K562 (cell line): Measurements from ENCODE around the gene ERF. TPM values are rescaled to one million over a fixed set of nuclear protein-coding genes. Genes with fewer than 3 reads are reported as not detected.
A peak's percentile ranks its signal among the peaks of the same experiment; 100 is the strongest.

Experiments used
- CREB1 ChIP-seq, 2 experiments: sonication (generic) in 1 of 2; formaldehyde crosslinking in 1 of 2; IDR thresholded peaks; 2 replicates each; pipeline versions ENCODE4 v1.6.1 to v1.8.0; 2012 to 2022; ENCODE audit warnings: inconsistent platforms in 1 of 2, mild to moderate bottlenecking in 1 of 2, missing genetic modification reagents in 1 of 2, moderate library complexity in 1 of 2
- ETV1 ChIP-seq: fragments of 450-650 bp; conservative IDR thresholded peaks from 2 replicates; pipeline ENCODE4 v1.6.1; 2016; ENCODE audit warnings: missing genetic modification characterization, control low read depth, low read depth, missing compliant biosample characterization
- FUS ChIP-seq: fragments of 200-400 bp; formaldehyde crosslinking; optimal IDR thresholded peaks from 2 replicates; pipeline ENCODE3; 2017; ENCODE audit warnings: low read depth, low read length
- KAT7 ChIP-seq: sonication (generic); formaldehyde crosslinking; IDR thresholded peaks from 2 replicates; pipeline ENCODE4 v1.8.0; 2022; ENCODE audit warnings: missing genetic modification reagents, mild to moderate bottlenecking, borderline replicate concordance
- PCBP2 ChIP-seq: fragments of 200-400 bp; formaldehyde crosslinking; IDR thresholded peaks from 2 replicates; pipeline ENCODE4 v1.6.1; 2018; ENCODE audit warnings: low read length, low read depth, mild to moderate bottlenecking, moderate library complexity; ENCODE audit not compliant: poor library complexity, severe bottlenecking
- SAP30 ChIP-seq: fragments of 200-600 bp; sonication (generic); IDR thresholded peaks from 2 replicates; pipeline ENCODE4 v1.6.1; 2012; ENCODE audit warnings: borderline replicate concordance, low read depth, mild to moderate bottlenecking, moderate library complexity, low read length, control low read depth, inconsistent platforms; ENCODE audit not compliant: insufficient read depth, poor library complexity, severe bottlenecking
- polyA plus RNA-seq, 8 experiments: library from polyadenylated mRNA; depleted of rRNA in 4 of 8; stranded (reverse) in 5 of 8; unstranded in 3 of 8; fragments of >200 nt; fragmentation: Nextera tagmentation in 2 of 8; fragmentation: Illumina TruSeq in 1 of 8; extraction: Ambion mirVana in 2 of 8; extraction: Trizol in 1 of 8; gene quantifications; 2 replicates each; pipeline versions ENCODE4 v1.2.1 to v1.2.3, GENCODE V29; 2011 to 2014; ENCODE audit warnings: inconsistent platforms in 1 of 8, missing spikeins in 1 of 8
- total RNA-seq, 7 experiments: library from RNA; depleted of rRNA in 6 of 7; stranded (reverse); fragments of >200 nt in 6 of 7; fragmentation: Illumina TruSeq in 2 of 7; extraction: Trizol in 2 of 7; gene quantifications; 2 replicates each; pipeline versions ENCODE4 v1.2.1 to v1.2.3, GENCODE V29; 2011 to 2021; ENCODE audit warnings: low replicate concordance in 1 of 7
- TF ChIP-seq, protein P1 (sequence below): IDR thresholded peaks from 2 replicates; pipeline ENCODE4 v1.6.1; 2012; ENCODE audit warnings: low read depth, low read length, improper control_type of control experiment, borderline replicate concordance
- TF ChIP-seq, protein P2 (sequence below): IDR thresholded peaks from 3 replicates; pipeline ENCODE4 v1.6.1; 2011; ENCODE audit warnings: borderline replicate concordance, mild to moderate bottlenecking; ENCODE audit not compliant: insufficient read length, insufficient read depth
- TF ChIP-seq, protein P3 (sequence below): sonication (generic); formaldehyde crosslinking; IDR thresholded peaks from 2 replicates; pipeline ENCODE4 v1.8.0; 2022; ENCODE audit warnings: missing genetic modification reagents, mild to moderate bottlenecking, borderline replicate concordance
- TF ChIP-seq, protein P4 (sequence below), 2 experiments: fragments of 150-350 bp in 1 of 2; IDR thresholded peaks; 2 replicates each; pipeline ENCODE4 v1.6.1; 2012 to 2016; ENCODE audit warnings: low read depth in 2 of 2, low read length in 2 of 2, mild to moderate bottlenecking in 1 of 2, moderate library complexity in 1 of 2
- TF ChIP-seq, protein P5 (sequence below): sonication (generic); formaldehyde crosslinking; IDR thresholded peaks from 2 replicates; pipeline ENCODE4 v1.8.1; 2023; ENCODE audit warnings: mild to moderate bottlenecking, missing genetic modification reagents
- TF ChIP-seq, protein P6 (sequence below): sonication (generic); formaldehyde crosslinking; IDR thresholded peaks from 2 replicates; pipeline ENCODE4 v1.8.0; 2022; ENCODE audit warnings: mild to moderate bottlenecking, missing genetic modification reagents

The ERF gene
- total and polyA plus RNA-seq, 9 of the 15 experiments (the other 6 are each of a cell fraction or from before 2014, with no cell fraction given) = 0.03 to 75.4 (median 27.0) TPM

DNA sequence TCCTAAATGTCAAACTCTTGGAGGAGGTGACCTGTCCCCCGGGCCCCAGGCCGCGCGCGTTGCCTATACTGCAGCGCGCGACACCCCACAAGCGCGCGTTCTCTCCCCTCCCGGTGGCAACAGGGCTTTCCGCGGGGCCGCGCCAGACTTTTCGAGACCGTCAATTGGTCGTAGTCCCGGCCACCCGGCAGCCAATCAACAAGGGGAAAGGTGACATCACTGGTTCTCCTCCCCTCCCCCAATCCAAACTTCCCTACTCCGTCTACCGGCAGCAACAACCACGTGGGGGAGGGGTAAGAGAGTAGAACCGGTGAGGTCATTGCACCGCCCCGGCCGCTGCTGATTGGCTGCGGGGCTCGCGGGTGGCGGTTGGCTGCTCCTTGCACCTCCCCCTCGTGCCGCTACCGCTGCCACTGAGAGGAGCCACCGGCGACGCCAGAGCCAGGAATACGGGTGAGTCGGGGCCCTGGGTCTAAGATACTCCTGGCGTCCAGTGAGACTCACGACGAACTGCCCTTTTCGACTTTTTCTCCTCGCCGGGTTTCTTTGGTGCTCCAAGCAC lies 13.3 kb upstream of the ERF start (continued):
- TF ChIP-seq KAT7 (CRISPR knock-in tag) (no peak), FUS (no peak), SAP30 (no peak), ETV1 (tag) (no peak), PCBP2 (no peak), CREB1 (IDR thresholded peaks at IDR 0.05) (peak; percentile 14), CREB1 (CRISPR knock-in tag; IDR thresholded peaks at IDR 0.05) (peak; percentile 70)
- TF ChIP-seq, protein P1, sequence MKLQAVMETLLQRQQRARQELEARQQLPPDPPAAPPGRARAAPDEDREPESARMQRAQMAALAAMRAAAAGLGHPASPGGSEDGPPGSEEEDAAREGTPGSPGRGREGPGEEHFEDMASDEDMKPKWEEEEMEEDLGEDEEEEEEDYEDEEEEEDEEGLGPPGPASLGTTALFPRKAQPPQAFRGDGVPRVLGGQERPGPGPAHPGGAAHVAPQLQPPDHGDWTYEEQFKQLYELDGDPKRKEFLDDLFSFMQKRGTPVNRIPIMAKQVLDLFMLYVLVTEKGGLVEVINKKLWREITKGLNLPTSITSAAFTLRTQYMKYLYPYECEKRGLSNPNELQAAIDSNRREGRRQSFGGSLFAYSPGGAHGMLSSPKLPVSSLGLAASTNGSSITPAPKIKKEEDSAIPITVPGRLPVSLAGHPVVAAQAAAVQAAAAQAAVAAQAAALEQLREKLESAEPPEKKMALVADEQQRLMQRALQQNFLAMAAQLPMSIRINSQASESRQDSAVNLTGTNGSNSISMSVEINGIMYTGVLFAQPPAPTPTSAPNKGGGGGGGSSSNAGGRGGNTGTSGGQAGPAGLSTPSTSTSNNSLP = 0 out of 2 replicates have a peak, but pooled peaks have one; percentile 15
- TF ChIP-seq, protein P2, sequence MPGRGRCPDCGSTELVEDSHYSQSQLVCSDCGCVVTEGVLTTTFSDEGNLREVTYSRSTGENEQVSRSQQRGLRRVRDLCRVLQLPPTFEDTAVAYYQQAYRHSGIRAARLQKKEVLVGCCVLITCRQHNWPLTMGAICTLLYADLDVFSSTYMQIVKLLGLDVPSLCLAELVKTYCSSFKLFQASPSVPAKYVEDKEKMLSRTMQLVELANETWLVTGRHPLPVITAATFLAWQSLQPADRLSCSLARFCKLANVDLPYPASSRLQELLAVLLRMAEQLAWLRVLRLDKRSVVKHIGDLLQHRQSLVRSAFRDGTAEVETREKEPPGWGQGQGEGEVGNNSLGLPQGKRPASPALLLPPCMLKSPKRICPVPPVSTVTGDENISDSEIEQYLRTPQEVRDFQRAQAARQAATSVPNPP = no peak
- TF ChIP-seq, protein P3, sequence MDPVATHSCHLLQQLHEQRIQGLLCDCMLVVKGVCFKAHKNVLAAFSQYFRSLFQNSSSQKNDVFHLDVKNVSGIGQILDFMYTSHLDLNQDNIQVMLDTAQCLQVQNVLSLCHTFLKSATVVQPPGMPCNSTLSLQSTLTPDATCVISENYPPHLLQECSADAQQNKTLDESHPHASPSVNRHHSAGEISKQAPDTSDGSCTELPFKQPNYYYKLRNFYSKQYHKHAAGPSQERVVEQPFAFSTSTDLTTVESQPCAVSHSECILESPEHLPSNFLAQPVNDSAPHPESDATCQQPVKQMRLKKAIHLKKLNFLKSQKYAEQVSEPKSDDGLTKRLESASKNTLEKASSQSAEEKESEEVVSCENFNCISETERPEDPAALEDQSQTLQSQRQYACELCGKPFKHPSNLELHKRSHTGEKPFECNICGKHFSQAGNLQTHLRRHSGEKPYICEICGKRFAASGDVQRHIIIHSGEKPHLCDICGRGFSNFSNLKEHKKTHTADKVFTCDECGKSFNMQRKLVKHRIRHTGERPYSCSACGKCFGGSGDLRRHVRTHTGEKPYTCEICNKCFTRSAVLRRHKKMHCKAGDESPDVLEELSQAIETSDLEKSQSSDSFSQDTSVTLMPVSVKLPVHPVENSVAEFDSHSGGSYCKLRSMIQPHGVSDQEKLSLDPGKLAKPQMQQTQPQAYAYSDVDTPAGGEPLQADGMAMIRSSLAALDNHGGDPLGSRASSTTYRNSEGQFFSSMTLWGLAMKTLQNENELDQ (CRISPR knock-in tag) = no peak
- TF ChIP-seq, protein P4, sequence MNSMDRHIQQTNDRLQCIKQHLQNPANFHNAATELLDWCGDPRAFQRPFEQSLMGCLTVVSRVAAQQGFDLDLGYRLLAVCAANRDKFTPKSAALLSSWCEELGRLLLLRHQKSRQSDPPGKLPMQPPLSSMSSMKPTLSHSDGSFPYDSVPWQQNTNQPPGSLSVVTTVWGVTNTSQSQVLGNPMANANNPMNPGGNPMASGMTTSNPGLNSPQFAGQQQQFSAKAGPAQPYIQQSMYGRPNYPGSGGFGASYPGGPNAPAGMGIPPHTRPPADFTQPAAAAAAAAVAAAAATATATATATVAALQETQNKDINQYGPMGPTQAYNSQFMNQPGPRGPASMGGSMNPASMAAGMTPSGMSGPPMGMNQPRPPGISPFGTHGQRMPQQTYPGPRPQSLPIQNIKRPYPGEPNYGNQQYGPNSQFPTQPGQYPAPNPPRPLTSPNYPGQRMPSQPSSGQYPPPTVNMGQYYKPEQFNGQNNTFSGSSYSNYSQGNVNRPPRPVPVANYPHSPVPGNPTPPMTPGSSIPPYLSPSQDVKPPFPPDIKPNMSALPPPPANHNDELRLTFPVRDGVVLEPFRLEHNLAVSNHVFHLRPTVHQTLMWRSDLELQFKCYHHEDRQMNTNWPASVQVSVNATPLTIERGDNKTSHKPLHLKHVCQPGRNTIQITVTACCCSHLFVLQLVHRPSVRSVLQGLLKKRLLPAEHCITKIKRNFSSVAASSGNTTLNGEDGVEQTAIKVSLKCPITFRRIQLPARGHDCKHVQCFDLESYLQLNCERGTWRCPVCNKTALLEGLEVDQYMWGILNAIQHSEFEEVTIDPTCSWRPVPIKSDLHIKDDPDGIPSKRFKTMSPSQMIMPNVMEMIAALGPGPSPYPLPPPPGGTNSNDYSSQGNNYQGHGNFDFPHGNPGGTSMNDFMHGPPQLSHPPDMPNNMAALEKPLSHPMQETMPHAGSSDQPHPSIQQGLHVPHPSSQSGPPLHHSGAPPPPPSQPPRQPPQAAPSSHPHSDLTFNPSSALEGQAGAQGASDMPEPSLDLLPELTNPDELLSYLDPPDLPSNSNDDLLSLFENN (IDR thresholded peaks at IDR 0.05; ENCODE audit: low read depth in 2 of 2, low read length in 2 of 2) = 0 out of 4 replicates have a peak, but pooled peaks of 1 of the 2 experiments have one; percentile 38
- TF ChIP-seq, protein P5, sequence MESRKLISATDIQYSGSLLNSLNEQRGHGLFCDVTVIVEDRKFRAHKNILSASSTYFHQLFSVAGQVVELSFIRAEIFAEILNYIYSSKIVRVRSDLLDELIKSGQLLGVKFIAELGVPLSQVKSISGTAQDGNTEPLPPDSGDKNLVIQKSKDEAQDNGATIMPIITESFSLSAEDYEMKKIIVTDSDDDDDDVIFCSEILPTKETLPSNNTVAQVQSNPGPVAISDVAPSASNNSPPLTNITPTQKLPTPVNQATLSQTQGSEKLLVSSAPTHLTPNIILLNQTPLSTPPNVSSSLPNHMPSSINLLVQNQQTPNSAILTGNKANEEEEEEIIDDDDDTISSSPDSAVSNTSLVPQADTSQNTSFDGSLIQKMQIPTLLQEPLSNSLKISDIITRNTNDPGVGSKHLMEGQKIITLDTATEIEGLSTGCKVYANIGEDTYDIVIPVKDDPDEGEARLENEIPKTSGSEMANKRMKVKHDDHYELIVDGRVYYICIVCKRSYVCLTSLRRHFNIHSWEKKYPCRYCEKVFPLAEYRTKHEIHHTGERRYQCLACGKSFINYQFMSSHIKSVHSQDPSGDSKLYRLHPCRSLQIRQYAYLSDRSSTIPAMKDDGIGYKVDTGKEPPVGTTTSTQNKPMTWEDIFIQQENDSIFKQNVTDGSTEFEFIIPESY = no peak
- TF ChIP-seq, protein P6, sequence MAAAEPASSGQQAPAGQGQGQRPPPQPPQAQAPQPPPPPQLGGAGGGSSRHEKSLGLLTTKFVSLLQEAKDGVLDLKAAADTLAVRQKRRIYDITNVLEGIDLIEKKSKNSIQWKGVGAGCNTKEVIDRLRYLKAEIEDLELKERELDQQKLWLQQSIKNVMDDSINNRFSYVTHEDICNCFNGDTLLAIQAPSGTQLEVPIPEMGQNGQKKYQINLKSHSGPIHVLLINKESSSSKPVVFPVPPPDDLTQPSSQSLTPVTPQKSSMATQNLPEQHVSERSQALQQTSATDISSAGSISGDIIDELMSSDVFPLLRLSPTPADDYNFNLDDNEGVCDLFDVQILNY (CRISPR knock-in tag) = no peak
